Activated gamma-delta T cell (primary cell): ENCODE measurements around the gene LEPROT.

Source experiments
- DNase-seq: peaks from one replicate; lab custom pipeline; 2025; lab: John Stamatoyannopoulos, UW

LEPROT gene

DNA sequence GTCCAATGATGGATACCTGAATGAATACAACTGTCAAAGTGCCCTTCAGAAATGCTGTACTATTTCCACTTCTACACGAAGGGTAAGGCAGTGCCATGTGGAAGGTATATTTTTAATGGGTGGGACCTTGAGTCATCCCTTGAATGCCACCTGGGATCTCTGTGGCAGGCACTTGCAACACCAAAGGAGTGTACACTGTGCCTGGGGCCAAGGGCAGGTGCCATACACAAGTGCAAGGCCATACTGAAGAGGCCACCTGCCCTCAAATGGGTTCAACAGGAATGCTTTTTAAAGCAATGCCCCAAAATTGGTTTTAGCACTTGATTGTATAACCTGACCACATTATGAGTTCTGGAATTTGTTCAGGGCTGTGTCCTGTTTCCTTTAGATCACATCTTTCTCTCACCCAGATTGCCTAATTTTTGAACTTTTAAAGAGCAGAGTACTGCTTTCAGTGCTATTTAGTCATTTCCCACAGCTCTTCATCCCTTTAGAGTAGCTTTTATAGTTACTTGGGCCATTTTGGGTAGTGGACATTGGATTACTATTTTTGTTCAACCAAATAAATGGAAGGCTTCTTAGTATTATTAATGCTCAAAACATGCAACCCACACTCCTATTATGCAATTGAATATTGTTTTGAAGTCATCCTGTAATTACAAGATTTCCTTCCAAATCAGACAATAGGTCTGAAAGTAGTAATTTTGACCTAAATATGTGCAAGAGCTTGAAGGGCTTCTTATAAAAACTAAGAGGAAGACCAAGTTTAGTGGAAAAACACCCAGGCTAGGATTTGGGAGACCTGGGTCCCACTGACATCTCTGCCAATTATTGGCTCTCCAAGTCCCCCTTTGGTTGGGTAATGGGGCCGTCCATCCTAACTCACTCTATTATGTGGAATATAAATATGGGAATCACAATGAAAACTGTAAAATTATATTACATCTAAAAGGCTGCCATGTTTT, 57.2 kb downstream of the LEPROT start:
- DNase-seq, result no peak

DNA sequence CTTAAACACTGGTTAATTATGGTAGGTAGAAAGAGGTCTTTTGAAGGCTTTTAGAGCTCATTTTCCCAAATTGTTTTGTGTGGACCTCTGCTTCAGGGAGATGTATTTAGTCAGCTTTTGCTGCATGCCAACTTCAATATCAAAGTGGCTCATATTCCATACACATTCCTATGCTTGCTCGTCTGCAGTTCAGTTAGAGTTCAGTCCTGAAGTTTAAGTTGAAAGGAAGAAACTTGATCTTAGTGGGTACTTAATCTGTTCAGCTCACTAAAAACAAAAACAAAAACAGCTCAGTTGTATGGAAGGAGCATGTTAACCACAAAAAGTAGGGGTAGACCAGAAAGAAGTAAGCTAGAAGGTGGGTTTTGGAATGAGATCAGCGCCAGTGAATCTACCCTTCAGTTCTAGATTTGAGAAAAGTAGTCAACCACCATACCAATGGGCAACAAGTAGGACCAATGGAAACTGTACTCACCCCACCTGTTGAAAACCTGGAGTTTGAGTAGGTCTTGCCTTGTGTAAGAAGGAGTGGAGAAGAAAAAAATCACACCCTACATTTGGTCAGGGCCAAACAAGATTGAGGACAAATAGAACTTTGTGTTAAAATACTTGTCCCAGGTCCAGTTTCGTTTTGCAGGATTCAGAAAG, 58.0 kb downstream of the LEPROT start:
- DNase-seq, result no peak

DNA sequence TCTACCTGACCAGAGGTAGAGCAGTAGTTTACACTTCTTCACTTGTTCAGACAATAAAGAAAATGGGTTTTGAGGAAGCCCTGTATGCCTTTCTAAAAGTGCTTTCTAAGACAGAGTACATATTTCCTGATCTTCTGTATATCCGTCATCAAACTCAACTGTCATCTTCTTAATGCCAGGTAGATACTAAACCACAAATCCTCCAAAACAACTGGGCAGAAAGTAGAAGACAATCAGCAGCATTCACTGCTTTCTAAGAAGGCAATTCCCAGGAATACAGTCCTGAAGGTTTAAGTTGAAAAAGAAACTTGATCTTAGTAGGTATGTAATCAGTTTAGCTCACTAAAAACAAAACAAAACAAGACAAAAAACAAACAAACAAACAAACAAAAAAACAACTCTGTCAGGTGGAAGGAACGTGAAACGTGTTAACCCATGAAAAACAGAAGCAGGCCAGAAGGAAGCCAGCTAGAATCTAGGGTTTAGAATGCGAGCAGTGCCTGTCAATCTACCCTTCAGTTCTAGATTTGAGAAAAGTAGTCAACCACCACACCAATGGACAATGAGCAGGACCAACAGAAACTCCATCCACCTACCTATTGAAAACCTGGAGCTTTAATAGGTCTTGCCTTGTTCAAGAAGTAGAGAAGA, 59.2 kb downstream of the LEPROT start:
- no peak for DNase-seq

DNA sequence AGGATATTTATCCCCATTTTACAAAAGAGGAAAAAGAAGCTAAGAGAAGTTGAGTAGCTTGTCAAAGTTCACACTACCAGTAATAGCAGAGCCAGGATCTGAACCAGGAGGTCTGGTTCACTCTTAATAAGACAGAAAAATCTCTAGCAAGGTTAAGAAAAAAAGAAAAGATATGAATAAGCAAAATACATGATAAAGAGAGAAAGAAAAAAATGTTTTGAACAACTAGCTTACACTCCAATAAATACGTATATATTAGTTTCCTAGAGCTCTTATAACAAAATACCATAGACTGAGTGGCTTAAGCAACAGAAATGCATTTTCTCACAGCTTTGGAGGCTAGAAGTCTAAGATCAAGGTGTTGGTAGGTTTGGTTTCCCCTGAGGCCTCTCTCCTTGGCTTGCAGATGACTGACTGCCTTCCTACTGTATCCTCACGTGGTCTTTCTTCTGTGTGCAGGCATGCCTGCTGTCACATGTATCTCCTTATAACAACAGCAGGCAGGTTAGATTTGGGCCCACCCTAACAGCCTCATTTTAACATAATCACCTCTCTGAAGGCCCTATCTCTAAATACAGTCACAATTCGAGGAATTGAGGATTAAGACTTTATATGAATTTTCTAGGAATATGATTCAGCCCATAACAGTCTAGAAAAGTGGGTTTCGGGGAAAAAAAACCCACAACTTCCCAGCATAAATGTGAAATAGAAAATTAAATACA, 60.4 kb downstream of the LEPROT start:
- no peak for DNase-seq

DNA sequence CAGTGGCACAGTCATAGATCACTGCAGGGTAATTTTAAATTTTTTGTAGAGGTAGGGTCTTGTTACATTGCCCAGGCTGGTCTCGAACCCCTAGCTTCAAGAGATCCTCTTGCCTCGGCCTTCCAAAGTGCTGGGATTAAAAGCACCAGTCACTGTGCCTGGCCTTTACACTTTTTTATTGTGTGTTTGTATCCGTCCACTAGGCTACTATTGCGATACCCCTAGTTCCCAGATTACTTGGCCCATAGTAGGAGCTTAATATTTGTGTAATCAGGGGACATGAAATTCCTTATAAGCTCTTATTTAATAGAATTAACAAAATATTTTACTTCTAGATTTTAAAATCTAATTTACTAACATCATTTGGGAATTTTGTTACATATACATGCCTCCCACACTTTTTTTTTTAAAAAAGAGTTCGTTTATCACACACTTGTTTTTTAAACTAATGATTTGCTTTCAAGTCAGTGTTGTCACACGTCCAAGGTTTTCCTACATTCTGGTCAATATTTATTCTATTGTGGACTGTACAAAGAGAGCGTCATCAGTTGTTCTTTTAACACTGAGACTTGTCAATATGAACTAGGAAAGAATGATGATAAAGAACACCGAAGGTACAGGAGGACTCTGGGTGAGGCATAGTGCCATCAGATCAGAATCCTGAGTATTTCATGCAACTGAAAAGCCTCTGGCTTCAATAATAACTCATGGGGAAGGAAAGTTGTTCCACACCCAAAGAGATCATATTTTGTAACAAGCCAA, 63.7 kb downstream of the LEPROT start:
- no peak for DNase-seq
